Cardiac fibroblast (primary cell): Measurements from ENCODE around the gene RNF213.
"Not testable (repeated sequence)": the region's sequence is repeated elsewhere in the genome, so short reads cannot be mapped to it uniquely, and the experiment has no call there.

Source experiments
- DNase-seq, 2 donors: peaks; one replicate each; pipeline versions ENCODE4 v3.0.0 to v3.0.0-alpha.2; 2010; ENCODE audit warnings: low read depth in 2 of 2
- H3K4me3 ChIP-seq, 2 donors: replicated peaks in 1 of 2; 1 replicate in 1 of 2; 2 replicates in 1 of 2; pipeline ENCODE4 v1.5.1; 2011; ENCODE audit warnings: low read depth in 2 of 2, low read length in 2 of 2, mild to moderate bottlenecking in 2 of 2, moderate library complexity in 1 of 2
- CTCF ChIP-seq: IDR thresholded peaks from one replicate; pipeline ENCODE4 v1.5.1; 2011; ENCODE audit warnings: low read depth, mild to moderate bottlenecking, low read length, inconsistent platforms

Gene RNF213

DNA sequence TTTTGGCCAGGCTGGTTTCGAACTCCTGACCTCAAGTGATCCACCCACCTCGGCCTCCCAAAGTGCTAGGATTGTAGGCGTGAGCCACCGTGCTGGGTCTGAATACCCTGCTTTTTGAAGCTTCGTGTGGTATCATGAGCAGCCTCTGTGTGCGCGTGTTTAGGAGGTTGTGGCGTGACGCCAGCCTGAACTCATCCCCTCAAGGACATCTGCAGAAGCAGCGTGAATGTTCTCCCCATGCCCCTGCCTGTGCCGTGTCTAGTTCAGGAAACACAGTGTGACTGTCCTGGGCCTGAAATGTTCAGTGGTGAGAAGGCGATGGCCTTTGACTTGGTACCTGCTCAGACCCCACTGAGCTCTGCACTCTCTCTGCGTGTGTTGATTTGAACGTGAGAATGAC, 35.6 kb downstream of the RNF213 start:
- no peak for TF ChIP-seq CTCF
- no peak overlapping the region for H3K4me3 ChIP-seq
- DNase-seq: no peak

DNA sequence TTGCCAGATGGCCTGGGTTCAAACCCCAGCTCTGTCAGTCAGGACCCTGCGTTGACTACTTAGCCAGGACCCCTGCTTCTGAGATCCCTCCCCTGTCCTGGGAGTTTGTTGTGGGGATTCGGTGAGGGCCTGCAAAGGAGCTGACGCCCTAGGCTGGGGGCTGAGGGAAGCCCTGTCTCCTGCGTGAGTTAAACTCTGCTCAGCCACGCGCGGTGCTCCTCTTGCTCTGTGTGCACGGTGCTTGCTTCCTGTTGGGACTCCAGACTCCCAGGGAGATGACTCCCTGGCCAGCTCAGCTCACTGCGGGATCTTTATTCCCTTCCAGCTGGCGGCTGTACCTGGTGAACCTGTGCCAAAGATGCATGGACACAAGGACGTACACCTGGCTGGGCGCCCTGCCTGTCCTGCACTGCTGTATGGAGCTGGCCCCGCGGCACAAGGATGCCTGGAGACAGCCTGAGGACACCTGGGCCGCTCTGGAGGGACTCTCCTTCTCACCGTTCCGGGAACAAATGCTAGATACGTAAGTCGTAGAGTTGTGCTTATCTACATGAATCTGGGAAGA, 37.4 kb downstream of the RNF213 start:
- DNase-seq: no peak
- no peak overlapping the region for H3K4me3 ChIP-seq
- TF ChIP-seq CTCF: no peak

DNA sequence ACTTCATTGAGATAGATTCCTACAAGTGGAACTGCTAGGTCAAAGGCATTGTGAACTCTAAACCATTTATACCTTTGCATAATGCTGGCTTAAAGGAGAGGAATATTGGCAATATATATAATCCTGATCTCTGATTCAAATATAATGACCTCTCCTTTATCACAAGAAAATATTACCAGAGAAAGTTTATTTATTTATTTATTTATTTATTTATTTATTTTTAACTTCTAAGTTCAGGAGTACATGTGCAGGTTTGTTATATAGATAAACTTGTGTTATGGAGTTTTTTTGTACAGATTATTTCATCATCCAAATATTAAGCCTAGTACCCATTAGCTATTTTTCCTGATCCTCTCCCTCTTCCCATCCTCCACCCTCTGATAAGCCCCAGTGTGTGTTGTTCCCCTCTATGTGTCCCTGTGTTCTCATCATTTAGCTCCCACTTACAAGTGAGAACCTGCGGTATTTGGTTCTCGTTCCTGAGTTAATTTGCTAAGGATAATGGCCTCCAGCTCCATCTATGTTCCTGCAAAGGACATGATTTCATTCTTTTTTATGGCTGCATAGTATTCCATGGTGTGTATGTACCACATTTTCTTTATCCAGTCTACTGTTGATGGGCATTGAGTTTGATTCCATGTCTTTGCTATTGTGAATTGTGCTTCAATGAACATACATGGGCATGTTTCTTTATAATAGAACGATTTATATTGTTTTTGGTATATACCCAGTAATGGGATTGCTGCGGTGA, 38.9 kb downstream of the RNF213 start:
- not testable (repeated sequence) for DNase-seq, H3K4me3 ChIP-seq

DNA sequence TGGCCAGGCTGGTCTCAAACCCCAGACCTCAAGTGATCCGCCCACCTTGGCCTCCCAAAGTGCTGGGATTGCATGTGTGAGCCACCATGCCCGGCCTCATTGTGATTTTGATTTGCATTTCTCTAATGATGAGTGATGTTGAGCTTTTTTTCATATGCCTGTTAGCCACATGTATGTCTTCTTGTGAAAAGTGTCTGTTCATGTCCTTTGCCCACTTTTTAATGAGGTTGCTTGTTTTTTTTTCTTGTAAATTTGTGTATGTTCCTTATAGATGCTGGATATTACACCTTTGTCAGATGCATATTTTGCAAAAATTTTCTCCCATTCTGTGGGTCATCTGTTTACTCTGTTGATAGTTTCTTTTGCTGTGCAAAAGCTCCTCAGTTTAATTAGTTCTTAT, 40.1 kb downstream of the RNF213 start:
- not testable (repeated sequence) for DNase-seq

GRCh38 chr17:80303824-80304223, 43.2 kb downstream of the RNF213 start:
- no peak for TF ChIP-seq CTCF
- DNase-seq: no peak
- H3K4me3 ChIP-seq: no peak overlapping the region

More for the DNA sequence above, 40.1 kb downstream of the RNF213 start:
- not testable (repeated sequence) for H3K4me3 ChIP-seq

GRCh38 chr17:80307994-80308691, 47.5 kb downstream of the RNF213 start:
- no peak for TF ChIP-seq CTCF
- no peak overlapping the region for H3K4me3 ChIP-seq
- no peak for DNase-seq

GRCh38 chr17:80308692-80309517, 48.3 kb downstream of the RNF213 start:
- no peak for DNase-seq
- TF ChIP-seq CTCF: no peak

More at GRCh38 chr17:80308692-80309517, 48.3 kb downstream of the RNF213 start:
- no peak overlapping the region for H3K4me3 ChIP-seq
